ENCODE data around the gene CAPN11. TPM values are rescaled to one million over a fixed set of nuclear protein-coding genes. Genes with fewer than 3 reads are reported as not detected.

The CAPN11 gene
- total and polyA plus RNA-seq, 2 of the 4 experiments (the other 2 are of a cell fraction) = not detected

- H3K23ac ChIP-seq (ENCODE audit: low read depth, low read length) = no peak overlapping the region
- no peak overlapping the region for H3K27ac ChIP-seq (ENCODE audit: insufficient read depth, low read length)
- no peak for TF ChIP-seq CEBPB (IDR thresholded peaks at IDR 0.05; ENCODE audit: low read depth, low read length)
- intact Hi-C loops (cut with micrococcal nuclease) = no loop called here
- ChIA-PET POLR2A (ENCODE audit: unreplicated experiment) (no interaction called here), CTCF (no interaction called here)
- no peak overlapping the region for H4K91ac ChIP-seq (ENCODE audit: insufficient read depth, low read depth, low read length)
- H4K5ac ChIP-seq (ENCODE audit: low read depth, low read length) = no peak overlapping the region
- no peak overlapping the region for H3K14ac ChIP-seq (replicated peaks; ENCODE audit: low read depth, low read length)
- peaks cover 2% of the 10 kb centered on the region; the same call in 1 of the 2 replicates for H3K36me3 ChIP-seq (ENCODE audit: control insufficient read depth, insufficient read depth, low read length)
- dilution Hi-C loops (cut with HindIII; ENCODE audit: low sequenced_read_pairs, unreplicated experiment) = no loop called here
- H3K4me2 ChIP-seq (ENCODE audit: low read depth, low read length) = no peak overlapping the region
- no peak overlapping the region for H3K4me3 ChIP-seq (ENCODE audit: insufficient read depth, low read depth, low read length)
- H3K18ac ChIP-seq (ENCODE audit: low read depth, low read length) = no peak overlapping the region
- no peak overlapping the region for H4K8ac ChIP-seq (ENCODE audit: low read depth in 2 of 2, low read length in 2 of 2)
- no peak overlapping the region for H3K56ac ChIP-seq (ENCODE audit: extremely low read depth, insufficient read depth, low read length)
- H2BK5ac ChIP-seq (ENCODE audit: low read depth, low read length, poor library complexity, severe bottlenecking) = no peak overlapping the region
- no peak overlapping the region for H2AFZ ChIP-seq (replicated peaks; ENCODE audit: low read length, poor library complexity)
- in situ Hi-C loops (cut with MboI; ENCODE audit: low sequenced_read_pairs) = no loop called here
- 92% methylated on average over 2 of the region's 7 CpGs; no CpG with 5 or more reads in 1 of the 2 experiments for WGBS, 2 experiments (ENCODE audit: extremely low coverage in 2 of 2, insufficient read length in 1 of 2)
- 0 out of 2 replicates have a peak, but pooled peaks cover 4% of the 10 kb centered on the region for H3K4me1 ChIP-seq (ENCODE audit: control insufficient read depth, insufficient read depth, low read length)
- H2AK5ac ChIP-seq (ENCODE audit: low read depth, low read length) = no peak overlapping the region
- H3K79me1 ChIP-seq (ENCODE audit: low read depth in 1 of 2, low read length in 2 of 2) = peaks cover 0 to 8% of the 10 kb centered on the region in 2 experiments; a peak in 1 of 4 replicates
- no peak for ATAC-seq (ENCODE audit: low read depth)
- no peaks in the 10 kb centered on the region for H3K27me3 ChIP-seq (ENCODE audit: control insufficient read depth, insufficient read depth, low read length)
- no TSS peak for BruUV-seq (replicated peaks)
- no peak overlapping the region for H2AK9ac ChIP-seq (replicated peaks; ENCODE audit: low read depth, low read length, poor library complexity)
- DNase-seq = no peak
- no peak overlapping the region for H3K9ac ChIP-seq (ENCODE audit: low read depth, low read length)
- no peak overlapping the region for H2BK120ac ChIP-seq (ENCODE audit: low read depth, low read length)
- H2BK15ac ChIP-seq (ENCODE audit: low read depth, low read length) = no peak overlapping the region
- H2BK20ac ChIP-seq (ENCODE audit: low read depth, low read length) = no peak overlapping the region
- H3K4ac ChIP-seq (ENCODE audit: low read depth, low read length) = no peak overlapping the region
- H4K20me1 ChIP-seq (ENCODE audit: insufficient read depth, low read length) = no peaks in the 10 kb centered on the region
- H3K9me3 ChIP-seq (ENCODE audit: control insufficient read depth, insufficient read depth, low read length) = no peaks in the 10 kb centered on the region
- H3K9me1 ChIP-seq (ENCODE audit: insufficient read depth, low read length) = no peaks in the 10 kb centered on the region
Observed at GRCh38 chr6:44228433-44228832, 69.8 kb downstream of the CAPN11 start.
